Measurements from ENCODE around the gene CAPN1.

DNA sequence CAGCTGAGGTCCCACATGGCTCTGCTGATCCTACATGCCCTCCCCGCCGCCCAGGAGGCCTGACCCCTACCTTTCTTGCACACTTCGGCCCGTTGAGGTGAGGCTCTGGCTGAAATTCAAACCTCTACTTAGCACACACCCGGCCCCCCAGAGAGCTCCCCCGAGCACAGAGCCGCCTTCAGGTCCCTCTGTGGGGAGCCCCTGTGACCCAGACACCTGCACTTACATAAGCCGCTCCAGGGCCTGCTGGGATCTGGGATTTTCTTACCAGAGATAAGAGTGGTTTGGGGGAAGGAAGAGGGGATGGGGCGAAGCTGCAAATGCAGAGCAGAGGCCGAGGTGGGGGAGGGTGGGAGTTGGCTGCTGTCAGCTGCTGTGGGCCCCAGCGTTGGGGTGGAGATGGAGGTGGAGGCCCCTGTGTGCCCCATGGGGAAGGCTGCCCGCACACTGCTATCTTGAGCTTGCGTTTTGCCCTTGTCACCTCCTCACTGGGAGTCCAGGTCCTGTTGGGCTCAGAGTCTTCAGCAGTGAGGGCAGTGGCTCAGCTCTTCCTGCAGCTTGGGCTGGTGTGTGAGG, 30.6 kb downstream of the CAPN1 start:
- TF ChIP-seq YY1 (IDR thresholded peaks at IDR 0.05; ENCODE audit: insufficient read depth, insufficient read length) (no peak), ZNF274 (IDR thresholded peaks at IDR 0.05; ENCODE audit: low read depth, low read length) (no peak), SUZ12 (IDR thresholded peaks at IDR 0.05; ENCODE audit: extremely low read depth, insufficient read depth, insufficient read length) (no peak)
